ENCODE data around the gene PPFIA4.
A peak's percentile ranks its signal among the peaks of the same experiment; 100 is the strongest.

Gene PPFIA4

GRCh38 chr1:203126866-203127665, 100.8 kb downstream of the PPFIA4 start:
- H3K4me1 ChIP-seq (ENCODE audit: control insufficient read depth, insufficient read depth, low read length) = peaks cover 12% of the 10 kb centered on the region
- H3K27me3 ChIP-seq (ENCODE audit: control insufficient read depth, insufficient read depth, low read length) = peaks cover 10% of the 10 kb centered on the region
- H3K36me3 ChIP-seq (ENCODE audit: control insufficient read depth, insufficient read depth, low read length) = no peaks in the 10 kb centered on the region
- no peak overlapping the region for H3K9ac ChIP-seq (ENCODE audit: low read length)
- peak overlapping the region; percentile 62 for H3K4me3 ChIP-seq (ENCODE audit: low read length)
- H3K27ac ChIP-seq (ENCODE audit: low read depth, low read length) = no peak overlapping the region

GRCh38 chr1:203127666-203128430, 101.6 kb downstream of the PPFIA4 start, which contains the start of gene ADORA1:
Gene ADORA1 (plus strand): TSS chr1:203127726. CDS start chr1:203128842, 1,116 bp downstream.
- H3K27me3 ChIP-seq (ENCODE audit: control insufficient read depth, insufficient read depth, low read length) = peaks cover 10% of the 10 kb centered on the region
- no peak within 1 kb of the TSS for H3K9ac ChIP-seq (ENCODE audit: low read length)
- peak within 1 kb of the TSS; percentile 62 for H3K4me3 ChIP-seq (ENCODE audit: low read length)
- no peaks in the 10 kb centered on the region for H3K36me3 ChIP-seq (ENCODE audit: control insufficient read depth, insufficient read depth, low read length)
- peaks cover 12% of the 10 kb centered on the region for H3K4me1 ChIP-seq (ENCODE audit: control insufficient read depth, insufficient read depth, low read length)
- no peak within 1 kb of the TSS for H3K27ac ChIP-seq (ENCODE audit: low read depth, low read length)

GRCh38 chr1:203128431-203128715, 102.1 kb downstream of the PPFIA4 start:
- no peak overlapping the region for H3K9ac ChIP-seq (ENCODE audit: low read length)
- H3K27ac ChIP-seq (ENCODE audit: low read depth, low read length) = no peak overlapping the region
- H3K27me3 ChIP-seq (ENCODE audit: control insufficient read depth, insufficient read depth, low read length) = peaks cover 10% of the 10 kb centered on the region
- H3K4me1 ChIP-seq (ENCODE audit: control insufficient read depth, insufficient read depth, low read length) = peaks cover 12% of the 10 kb centered on the region
- no peaks in the 10 kb centered on the region for H3K36me3 ChIP-seq (ENCODE audit: control insufficient read depth, insufficient read depth, low read length)
- H3K4me3 ChIP-seq (ENCODE audit: low read length) = peak overlapping the region; percentile 62
